Measurements from ENCODE around the gene SPG21.
A peak's percentile ranks its signal among the peaks of the same experiment; 100 is the strongest.
"Not testable (repeated sequence)": the region's sequence is repeated elsewhere in the genome, so short reads cannot be mapped to it uniquely, and the experiment has no call there.

SPG21 gene

DNA sequence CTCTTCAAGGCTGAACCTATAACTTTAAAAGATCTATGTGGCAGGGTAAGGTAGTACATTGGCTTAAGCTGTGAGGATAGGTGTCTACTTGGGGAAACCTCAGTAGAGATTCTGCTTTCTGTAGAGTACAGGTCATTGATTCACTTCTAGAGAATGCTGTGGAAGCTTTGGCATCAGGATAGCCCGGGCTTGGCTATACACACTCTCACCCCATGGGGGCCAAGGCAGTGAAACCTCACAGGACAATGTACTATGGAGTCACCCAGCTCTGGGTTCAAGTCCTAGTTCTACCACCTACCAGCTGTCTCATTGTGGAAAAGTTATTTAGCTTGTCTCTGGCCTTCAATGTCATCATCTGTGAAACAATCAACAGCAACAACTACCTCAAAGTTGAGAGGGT is 30.7 kb upstream of the SPG21 start:
- no peak for TF ChIP-seq ZNF274 (IDR thresholded peaks at IDR 0.05; ENCODE audit: low read depth, low read length)

DNA sequence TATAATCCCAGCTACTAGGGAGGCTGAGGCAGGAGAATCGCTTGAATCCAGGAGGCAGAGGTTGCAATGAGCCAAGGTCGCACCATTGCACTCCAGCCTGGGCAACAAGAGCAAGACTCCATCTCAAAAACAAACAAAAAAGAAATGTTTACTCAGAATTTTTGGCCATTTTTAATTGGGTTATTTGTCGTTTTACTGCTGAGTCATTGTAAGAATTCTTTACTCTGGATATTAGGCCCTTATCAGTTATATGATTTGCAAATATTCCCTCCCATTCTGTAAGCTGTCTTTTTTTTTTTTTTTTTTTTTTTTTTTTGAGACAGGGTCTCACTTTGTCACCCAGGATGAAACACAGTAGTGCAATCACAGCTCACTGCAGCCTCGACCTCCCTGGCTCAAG is 21.5 kb upstream of the SPG21 start:
- H3K4me3 ChIP-seq (ENCODE audit: low read length), result not testable (repeated sequence)

More for the DNA sequence above, 30.7 kb upstream of the SPG21 start:
- H3K4me3 ChIP-seq (ENCODE audit: low read length), result no peak overlapping the region

DNA sequence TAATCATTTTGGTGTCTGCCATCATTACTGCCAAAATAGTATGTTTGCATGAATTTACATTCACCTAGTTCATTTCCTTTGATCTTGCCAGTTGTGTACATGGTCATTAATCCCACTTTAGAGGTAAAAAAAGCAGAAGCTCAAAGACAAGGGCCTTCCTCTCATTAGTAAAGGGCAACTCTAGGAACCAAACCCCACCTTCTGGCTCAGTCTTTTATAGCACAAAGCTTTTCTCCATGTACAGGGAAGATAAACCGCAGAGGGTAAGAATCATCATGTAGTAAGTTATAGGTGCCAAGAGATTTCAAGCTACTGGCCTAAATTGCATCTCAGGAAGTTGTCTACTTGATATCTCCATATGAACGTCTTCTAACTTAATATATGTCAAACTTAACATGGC is 19.3 kb upstream of the SPG21 start:
- H3K4me3 ChIP-seq (ENCODE audit: low read length), result no peak overlapping the region
- no peak for TF ChIP-seq ZNF274 (IDR thresholded peaks at IDR 0.05; ENCODE audit: low read depth, low read length)

DNA sequence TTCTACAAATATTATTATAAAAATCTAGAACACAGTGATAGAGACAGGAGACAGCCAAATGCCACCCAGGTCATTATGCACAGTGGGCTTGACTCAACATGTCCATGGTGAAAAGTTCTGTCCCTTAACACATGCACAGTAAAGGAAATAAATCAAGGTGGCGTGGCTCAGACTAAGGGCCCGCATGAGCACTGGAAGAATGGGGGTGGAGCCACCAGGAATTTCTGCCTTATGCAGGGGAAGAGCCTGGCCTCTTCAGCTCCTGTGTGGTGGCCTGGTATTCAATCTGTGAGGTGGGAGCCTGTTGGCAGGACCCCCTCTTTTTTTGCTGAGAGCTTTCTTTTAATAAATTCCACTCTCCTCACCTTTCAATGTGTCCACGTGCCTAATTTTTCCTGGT is 17.2 kb upstream of the SPG21 start:
- no peak overlapping the region for H3K4me3 ChIP-seq (ENCODE audit: low read length)
- no peak for TF ChIP-seq ZNF274 (IDR thresholded peaks at IDR 0.05; ENCODE audit: low read depth, low read length)

DNA sequence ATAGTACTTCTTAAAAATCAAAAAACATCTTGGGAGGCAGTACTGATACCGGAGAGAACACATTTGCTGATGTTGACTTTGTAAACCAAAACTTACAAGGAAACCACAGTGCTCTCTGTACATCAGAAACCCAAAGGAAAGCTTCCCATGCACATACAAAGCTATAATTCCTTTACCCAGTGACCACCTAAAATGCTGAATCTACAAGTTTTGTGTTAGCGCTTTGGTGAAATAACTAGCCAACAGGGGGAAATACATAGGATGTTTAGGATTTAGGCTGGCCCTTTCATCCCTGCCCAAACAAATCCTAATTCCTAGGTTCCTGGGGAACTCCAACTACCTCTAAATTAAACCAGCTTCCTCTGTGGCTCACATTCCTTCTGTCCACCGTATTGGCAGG is 15.3 kb upstream of the SPG21 start:
- TF ChIP-seq ZNF274 (IDR thresholded peaks at IDR 0.05; ENCODE audit: low read depth, low read length), result no peak
- H3K4me3 ChIP-seq (ENCODE audit: low read length), result no peak overlapping the region

DNA sequence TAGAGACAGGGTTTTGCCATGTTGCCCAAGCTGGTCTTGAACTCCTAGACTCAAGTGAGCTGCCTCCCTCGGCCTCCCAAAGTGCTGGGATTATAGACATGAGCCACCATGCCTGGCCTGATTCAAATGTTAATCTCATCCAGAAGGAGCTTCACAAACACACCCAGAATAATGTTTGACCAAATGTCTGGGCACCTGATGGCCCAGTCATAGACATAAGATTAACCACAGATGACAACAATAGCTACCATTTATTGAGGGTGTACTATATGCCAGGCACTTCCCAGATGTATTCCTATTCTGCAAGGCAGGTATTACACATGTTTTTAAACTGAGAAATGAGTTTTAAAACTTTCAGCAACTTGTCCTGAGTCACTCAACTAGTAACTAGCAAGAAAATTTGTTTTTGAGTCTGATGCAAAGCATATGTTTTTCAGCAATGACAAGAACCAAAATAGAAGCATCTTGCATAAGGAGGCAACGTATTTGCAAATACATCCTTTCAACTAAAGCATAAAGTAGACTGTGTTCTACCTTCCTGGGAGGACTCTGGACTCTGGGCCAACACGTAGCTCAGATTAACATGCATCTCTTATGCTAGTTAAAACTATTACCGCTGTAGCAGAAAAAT is 8.1 kb upstream of the SPG21 start:
- TF ChIP-seq ZNF274 (IDR thresholded peaks at IDR 0.05; ENCODE audit: low read depth, low read length), result no peak
- no peak overlapping the region for H3K4me3 ChIP-seq (ENCODE audit: low read length)

DNA sequence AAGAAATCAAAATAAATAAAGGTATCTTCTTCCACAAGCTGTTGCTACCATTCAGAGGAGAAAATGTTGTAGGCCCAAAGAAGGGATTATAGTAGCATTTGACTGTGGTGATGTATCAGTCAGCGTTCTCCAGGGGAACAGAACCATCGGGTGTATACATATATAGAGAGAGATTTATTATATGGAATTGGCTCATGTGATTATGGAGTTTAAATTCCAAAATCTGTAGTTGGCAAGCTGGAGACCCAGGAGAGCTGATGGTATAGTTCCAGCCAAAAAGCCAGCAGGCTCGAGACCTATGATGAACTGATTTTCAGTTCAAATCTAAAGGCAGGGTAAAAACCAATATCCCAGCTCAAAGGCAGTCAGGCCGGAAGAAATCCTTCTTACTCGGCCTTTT is 7.4 kb upstream of the SPG21 start:
- TF ChIP-seq ZNF274 (IDR thresholded peaks at IDR 0.05; ENCODE audit: low read depth, low read length), result no peak
- H3K4me3 ChIP-seq (ENCODE audit: low read length), result no peak overlapping the region

DNA sequence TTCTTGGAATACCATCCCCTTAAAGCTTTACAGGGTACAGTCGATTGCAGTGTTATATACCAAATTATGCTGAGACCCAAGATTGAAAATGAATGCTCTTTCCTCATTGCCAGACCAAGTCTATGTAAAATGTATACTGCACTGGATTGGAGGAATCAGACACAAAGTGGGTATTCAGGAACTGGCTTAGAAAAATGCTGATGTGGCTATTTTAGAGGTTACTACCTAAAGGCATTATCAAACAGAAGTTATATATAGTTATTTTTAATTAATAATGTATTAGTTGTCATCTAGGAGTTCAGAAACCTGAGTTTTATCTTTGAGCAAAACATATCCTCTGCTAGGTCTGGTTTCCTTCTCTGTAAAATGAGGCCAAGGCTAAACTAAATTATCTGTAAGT is 3.6 kb upstream of the SPG21 start:
- H3K4me3 ChIP-seq (ENCODE audit: low read length), result no peak overlapping the region
- TF ChIP-seq ZNF274 (IDR thresholded peaks at IDR 0.05; ENCODE audit: low read depth, low read length), result no peak

DNA sequence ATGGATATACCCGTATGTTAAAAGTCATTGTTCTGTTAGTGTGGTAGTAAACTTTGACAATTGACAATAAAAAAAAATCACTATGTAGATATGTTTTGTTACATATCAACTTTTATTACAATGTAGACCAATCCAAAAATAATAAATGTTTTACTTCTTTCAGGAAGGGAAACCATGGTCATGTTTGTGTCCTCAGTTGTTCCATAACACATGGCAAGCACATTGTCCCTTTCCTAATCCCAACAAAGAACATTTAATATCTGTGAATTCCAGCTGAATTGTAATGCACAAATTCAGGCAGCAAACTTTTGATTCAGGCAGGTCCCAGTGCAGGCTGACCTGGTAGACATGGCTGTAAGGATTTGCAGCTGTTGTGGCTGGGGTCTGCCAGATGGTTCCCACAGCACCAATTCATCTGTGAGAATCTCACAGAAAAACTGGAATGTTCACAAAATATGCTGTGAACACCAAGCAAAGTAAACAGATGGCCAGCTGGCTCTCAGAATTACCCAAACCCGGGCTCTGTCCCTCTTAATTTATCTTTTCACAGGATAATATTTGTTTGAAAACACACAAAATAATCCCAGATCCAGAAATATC is 1.9 kb upstream of the SPG21 start:
- H3K4me3 ChIP-seq (ENCODE audit: low read length), result no peak overlapping the region
- no peak for TF ChIP-seq ZNF274 (IDR thresholded peaks at IDR 0.05; ENCODE audit: low read depth, low read length)

DNA sequence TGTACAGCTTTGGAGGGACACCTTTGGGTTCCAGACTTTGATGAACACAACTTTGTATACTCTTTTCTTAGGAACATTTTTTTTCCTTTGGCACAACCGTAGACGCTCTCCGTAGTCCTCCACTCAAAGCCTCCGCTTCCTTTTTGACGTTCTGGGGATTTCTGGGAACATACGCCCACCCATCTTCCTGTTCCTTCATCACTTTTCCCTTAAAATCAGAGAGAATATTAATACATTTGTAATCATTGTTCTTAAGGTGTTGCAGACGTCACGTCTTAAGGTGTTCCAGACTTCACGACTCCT is 405 bp upstream of the SPG21 start:
- H3K4me3 ChIP-seq (ENCODE audit: low read length), result peak overlapping the region; percentile 90
- no peak for TF ChIP-seq ZNF274 (IDR thresholded peaks at IDR 0.05; ENCODE audit: low read depth, low read length)

DNA sequence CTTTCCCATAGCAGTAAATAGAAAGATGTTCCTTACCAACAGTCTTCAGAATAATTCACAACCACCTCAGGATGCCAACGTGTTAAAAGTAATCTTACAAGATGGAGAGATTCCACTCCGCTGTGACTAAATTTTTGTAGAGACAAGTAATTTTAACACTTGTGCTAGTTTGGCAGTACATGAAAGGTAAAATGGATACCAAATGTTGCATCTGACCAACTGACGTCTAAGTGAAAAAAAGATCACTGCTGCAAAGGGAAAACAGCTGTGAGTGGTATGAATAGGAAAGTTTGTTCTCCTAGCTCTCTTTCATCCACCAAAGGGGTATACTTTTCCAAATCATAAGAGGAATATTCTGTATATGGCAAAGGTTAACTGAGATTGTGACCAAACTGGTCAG is 2.6 kb downstream of the SPG21 start:
- TF ChIP-seq ZNF274 (IDR thresholded peaks at IDR 0.05; ENCODE audit: low read depth, low read length), result no peak
- H3K4me3 ChIP-seq (ENCODE audit: low read length), result no peak overlapping the region

DNA sequence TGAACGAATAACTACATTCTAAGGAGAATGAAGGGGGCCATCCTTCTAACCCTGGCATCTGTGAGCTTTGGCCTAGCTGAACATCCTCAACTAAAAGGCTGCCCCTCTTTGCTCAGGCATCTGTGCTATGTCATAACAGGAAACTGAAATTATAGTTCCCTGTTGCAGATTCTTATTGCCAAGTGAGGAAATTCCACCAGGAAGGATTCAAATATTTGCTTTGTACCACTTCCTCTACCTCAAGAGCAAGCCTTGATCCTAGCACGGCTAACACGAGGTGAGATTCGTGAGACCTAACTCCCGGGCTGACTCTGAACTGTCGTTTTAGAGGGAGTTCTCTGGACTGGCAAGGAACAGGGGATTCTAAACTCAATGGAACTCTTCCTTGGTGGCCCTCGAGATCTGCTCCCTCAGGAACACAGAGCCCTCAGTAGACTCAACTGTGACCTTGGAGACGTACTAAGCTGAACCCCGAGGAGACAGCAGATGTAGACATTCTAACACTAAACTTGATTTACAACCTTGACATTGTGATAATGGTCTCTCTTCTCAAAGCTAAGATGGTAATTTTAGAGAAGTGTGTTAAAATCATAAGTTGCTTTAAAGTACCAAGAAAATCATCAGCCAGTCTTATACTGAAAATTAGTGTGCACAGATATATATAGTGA is 4.2 kb downstream of the SPG21 start:
- H3K4me3 ChIP-seq (ENCODE audit: low read length), result peak overlapping the region; percentile 12; the same call in 1 of the 2 replicates
- no peak for TF ChIP-seq ZNF274 (IDR thresholded peaks at IDR 0.05; ENCODE audit: low read depth, low read length)

DNA sequence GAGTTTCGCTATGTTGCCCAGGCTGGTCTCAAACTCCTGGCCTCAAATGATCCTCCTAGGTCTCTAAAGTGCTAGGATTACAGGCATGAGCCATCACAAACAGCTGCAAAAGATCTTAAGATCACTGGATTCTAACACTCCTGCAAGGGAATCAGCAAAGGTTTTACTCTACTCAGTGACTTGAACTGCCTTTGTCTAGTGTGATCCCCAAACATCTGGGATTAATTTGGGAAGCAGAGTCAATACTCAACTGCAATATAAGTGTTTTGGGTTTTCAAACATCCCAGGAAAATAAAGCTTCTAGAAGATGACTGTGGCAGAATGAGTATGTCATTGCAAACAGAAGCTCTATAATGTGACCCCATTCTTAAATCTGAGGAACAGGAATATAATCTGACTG is 7.2 kb downstream of the SPG21 start:
- no peak for TF ChIP-seq ZNF274 (IDR thresholded peaks at IDR 0.05; ENCODE audit: low read depth, low read length)
- H3K4me3 ChIP-seq (ENCODE audit: low read length), result no peak overlapping the region

DNA sequence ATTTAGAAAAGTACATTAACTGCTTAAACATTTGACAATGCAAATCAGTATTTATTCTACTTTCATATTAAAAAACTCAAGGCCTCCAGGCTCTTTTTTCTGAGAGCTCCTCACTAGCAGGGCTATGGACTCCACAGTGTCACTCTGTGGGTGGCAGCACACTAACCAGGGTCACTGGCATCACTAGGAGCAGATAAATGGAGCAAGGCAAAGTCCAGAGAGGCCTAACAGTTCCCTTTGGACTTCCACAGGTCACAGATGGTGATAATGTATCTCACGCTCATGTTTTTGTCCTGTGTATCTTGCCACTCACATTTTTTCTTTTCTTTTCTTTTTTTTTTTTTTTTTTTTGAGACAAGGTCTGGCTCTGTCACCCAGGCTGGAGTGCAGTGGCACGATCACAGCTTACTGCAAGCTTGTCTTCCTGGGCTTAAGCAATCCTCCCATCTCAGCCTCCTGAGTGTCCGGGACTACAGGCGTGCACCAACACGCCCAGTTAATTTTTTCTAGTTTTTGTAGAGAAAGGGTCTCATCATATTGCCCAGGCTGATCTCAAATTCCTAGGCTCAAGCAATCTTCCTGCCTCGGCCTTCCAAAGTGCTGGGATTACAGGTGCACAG is 7.8 kb downstream of the SPG21 start:
- no peak overlapping the region for H3K4me3 ChIP-seq (ENCODE audit: low read length)
- no peak for TF ChIP-seq ZNF274 (IDR thresholded peaks at IDR 0.05; ENCODE audit: low read depth, low read length)

DNA sequence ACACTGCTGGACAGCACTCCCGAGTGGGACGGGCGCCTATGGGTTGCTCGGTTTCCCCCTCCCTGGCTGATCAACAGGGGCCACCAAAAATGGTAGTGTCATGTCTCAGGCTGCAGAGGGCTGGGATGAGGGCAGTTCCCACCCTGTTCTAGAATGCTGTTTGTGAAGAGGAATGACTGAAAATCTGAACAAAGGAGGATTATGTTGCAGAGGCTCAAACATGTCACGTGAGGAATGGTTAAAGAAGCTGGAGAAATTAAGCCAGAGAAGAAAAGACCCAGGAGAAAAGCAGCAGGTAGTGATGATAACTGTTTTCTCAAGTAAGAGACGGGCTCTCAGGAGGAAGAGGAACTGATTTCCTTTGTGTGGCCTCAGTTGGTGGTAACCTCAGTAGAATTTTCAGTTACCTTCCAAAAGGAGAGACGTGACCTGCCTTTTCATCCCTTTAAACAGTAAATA is 10.4 kb downstream of the SPG21 start:
- no peak overlapping the region for H3K4me3 ChIP-seq (ENCODE audit: low read length)
- TF ChIP-seq ZNF274 (IDR thresholded peaks at IDR 0.05; ENCODE audit: low read depth, low read length), result no peak

All from GM08714 (cell line).